Activated CD4-positive, alpha-beta memory T cell treated with anti-CD3 and anti-CD28 coated beads for 36 hours (primary cell): Measurements from ENCODE around the gene SMAD1. TPM values are rescaled to one million over a fixed set of nuclear protein-coding genes. Genes with fewer than 3 reads are reported as not detected.
"Not testable (repeated sequence)": the region's sequence is repeated elsewhere in the genome, so short reads cannot be mapped to it uniquely, and the experiment has no call there.

ENCODE experiments used
- CTCF ChIA-PET: fragments of 350-600 bp; sonication (Branson Sonifier 250); formaldehyde crosslinking; loops from one replicate; lab custom pipeline; 2021; ENCODE audit warnings: antibody characterized with exemption, inconsistent platforms; lab: Charles Lee
- POLR2A ChIA-PET: fragments of 350-600 bp; sonication (Branson Sonifier 250); formaldehyde crosslinking; loops from one replicate; lab custom pipeline; 2021; ENCODE audit warnings: antibody characterized with exemption; lab: Charles Lee
- DNase-seq: peaks from one replicate; pipeline ENCODE4 v3.0.0-alpha.2; 2020
- H3K27ac Mint-ChIP-seq: one replicate; pipeline ENCODE4 v1.8.0; 2021; ENCODE audit warnings: mixed read lengths
- H3K27me3 Mint-ChIP-seq: one replicate; pipeline ENCODE4 v1.8.0; 2021; ENCODE audit warnings: mixed read lengths
- H3K36me3 Mint-ChIP-seq: one replicate; pipeline ENCODE4 v1.8.0; 2021; ENCODE audit warnings: mixed read lengths
- H3K4me1 Mint-ChIP-seq: one replicate; pipeline ENCODE4 v1.8.0; 2021; ENCODE audit warnings: low read depth, mixed read lengths
- H3K4me3 Mint-ChIP-seq: one replicate; pipeline ENCODE4 v1.8.0; 2021; ENCODE audit warnings: mild to moderate bottlenecking, mixed read lengths
- H3K9me3 Mint-ChIP-seq: one replicate; pipeline ENCODE4 v1.8.0; 2021; ENCODE audit warnings: mixed read lengths
- intact Hi-C: fragments of 100-400 bp; cut with micrococcal nuclease; formaldehyde crosslinking; loops from one replicate; pipeline ENCODE4 v1.15.1; 2023
- total RNA-seq, 2 experiments: library from RNA; stranded (reverse); gene quantifications; one replicate each; pipeline ENCODE4 v1.2.3, GENCODE V29; 2021

Gene SMAD1
- total RNA-seq, 2 experiments from 2014 or later: 2.8 to 2.9 TPM

GRCh38 chr4:145580906-145581305 is 99.3 kb downstream of the SMAD1 start:
- peaks cover 9% of the 10 kb centered on the region for H3K9me3 Mint-ChIP-seq
- ChIA-PET CTCF (no interaction called here), POLR2A (no interaction called here)
- intact Hi-C loops: no loop called here
- no peak overlapping the region for H3K4me3 Mint-ChIP-seq
- H3K36me3 Mint-ChIP-seq: no peaks in the 10 kb centered on the region
- peaks cover 4% of the 10 kb centered on the region for H3K27me3 Mint-ChIP-seq
- no peaks in the 10 kb centered on the region for H3K4me1 Mint-ChIP-seq
- no peak for DNase-seq
- no peak overlapping the region for H3K27ac Mint-ChIP-seq

GRCh38 chr4:145583191-145584055 is 101.8 kb downstream of the SMAD1 start:
- Mint-ChIP-seq H3K27me3 (peaks cover 10% of the 10 kb centered on the region), H3K4me1 (no peaks in the 10 kb centered on the region), H3K27ac (no peak overlapping the region), H3K9me3 (peaks cover 9% of the 10 kb centered on the region), H3K36me3 (no peaks in the 10 kb centered on the region), H3K4me3 (no peak overlapping the region)
- CTCF ChIA-PET: no interaction called here
- intact Hi-C loops: no loop called here
- DNase-seq: no peak
- POLR2A ChIA-PET: no interaction called here

- H3K9me3 Mint-ChIP-seq: no peaks in the 10 kb centered on the region
- H3K27me3 Mint-ChIP-seq: peaks cover 13% of the 10 kb centered on the region
- ChIA-PET CTCF (no interaction called here), POLR2A (no interaction called here)
- no peaks in the 10 kb centered on the region for H3K36me3 Mint-ChIP-seq
- no peak overlapping the region for H3K27ac Mint-ChIP-seq
- no peak for DNase-seq
- intact Hi-C loops: no loop called here
- no peak overlapping the region for H3K4me3 Mint-ChIP-seq
- H3K4me1 Mint-ChIP-seq: no peaks in the 10 kb centered on the region
Observed at GRCh38 chr4:145587088-145587754, 105.6 kb downstream of the SMAD1 start.

GRCh38 chr4:145589381-145589780 is 107.7 kb downstream of the SMAD1 start:
- POLR2A ChIA-PET, H3K27ac Mint-ChIP-seq: not testable (repeated sequence)

GRCh38 chr4:145589916-145590702 is 108.5 kb downstream of the SMAD1 start:
- POLR2A ChIA-PET: no interaction called here
- CTCF ChIA-PET: no interaction called here
- H3K9me3 Mint-ChIP-seq: no peaks in the 10 kb centered on the region

More at GRCh38 chr4:145589381-145589780, 107.7 kb downstream of the SMAD1 start:
- H3K9me3 Mint-ChIP-seq, intact Hi-C loops, DNase-seq, CTCF ChIA-PET, H3K4me3 Mint-ChIP-seq, H3K4me1 Mint-ChIP-seq, H3K36me3 Mint-ChIP-seq: not testable (repeated sequence)
- peaks cover 22% of the 10 kb centered on the region for H3K27me3 Mint-ChIP-seq

GRCh38 chr4:145602129-145602760 is 120.6 kb downstream of the SMAD1 start:
- no peak overlapping the region for H3K27ac Mint-ChIP-seq
- H3K4me3 Mint-ChIP-seq: no peak overlapping the region
- ChIA-PET CTCF (interaction anchor here (0.7 to 1.5 kb wide), 3 partner anchors 15 to 371 kb away, joined by 3 to 5 read pairs (median 4); no protein-coding TSS in a partner anchor), POLR2A (no interaction called here)
- intact Hi-C loops: no loop called here
- peaks cover 11% of the 10 kb centered on the region for H3K9me3 Mint-ChIP-seq
- no peak for DNase-seq
- H3K27me3 Mint-ChIP-seq: peaks cover 10% of the 10 kb centered on the region
- H3K36me3 Mint-ChIP-seq: peaks cover 3% of the 10 kb centered on the region
- no peaks in the 10 kb centered on the region for H3K4me1 Mint-ChIP-seq

More at GRCh38 chr4:145589916-145590702, 108.5 kb downstream of the SMAD1 start:
- Mint-ChIP-seq H3K4me3 (no peak overlapping the region), H3K27me3 (peaks cover 22% of the 10 kb centered on the region), H3K4me1 (no peaks in the 10 kb centered on the region), H3K27ac (no peak overlapping the region), H3K36me3 (no peaks in the 10 kb centered on the region)
- DNase-seq: no peak
- intact Hi-C loops: no loop called here

- intact Hi-C loops: no loop called here
Observed at GRCh38 chr4:145605941-145606340, 124.3 kb downstream of the SMAD1 start.

More at GRCh38 chr4:145605941-145606340, 124.3 kb downstream of the SMAD1 start:
- Mint-ChIP-seq H3K27ac (no peak overlapping the region), H3K36me3 (peaks cover 3% of the 10 kb centered on the region), H3K9me3 (peaks cover 11% of the 10 kb centered on the region), H3K4me3 (no peak overlapping the region), H3K4me1 (no peaks in the 10 kb centered on the region), H3K27me3 (peaks cover 5% of the 10 kb centered on the region)
- DNase-seq: no peak
- CTCF ChIA-PET: interaction anchor here (0.7 to 1.3 kb wide), 2 partner anchors 372 to 1432 kb away, joined by 3 to 4 read pairs; no protein-coding TSS in a partner anchor
- POLR2A ChIA-PET: no interaction called here

Other genes starting within 250 kb of the SMAD1 start
- gene MMAA, start 137.5 kb downstream of the SMAD1 start, total RNA-seq: 10 to 100 TPM; 24.4 to 25.1 TPM
- gene C4orf51, start 198.3 kb downstream of the SMAD1 start, total RNA-seq: not detected